Fibroblast of gingiva (primary cell): ENCODE data around the gene DLGAP1.
"Not testable (repeated sequence)": the region's sequence is repeated elsewhere in the genome, so short reads cannot be mapped to it uniquely, and the experiment has no call there.

Source experiments
- DNase-seq: peaks from one replicate; pipeline ENCODE4 v3.0.0-alpha.2; 2011; ENCODE audit warnings: low read depth

DLGAP1 gene

GRCh38 chr18:3583873-3584247, 871.2 kb downstream of the DLGAP1 start:
- no peak for DNase-seq

- not testable (repeated sequence) for DNase-seq
Measured at GRCh38 chr18:3583106-3583872, 871.8 kb downstream of the DLGAP1 start.

GRCh38 chr18:3581890-3582289, 873.2 kb downstream of the DLGAP1 start:
- DNase-seq = no peak

GRCh38 chr18:3580523-3581025, 874.5 kb downstream of the DLGAP1 start:
- DNase-seq = not testable (repeated sequence)

- DNase-seq = peak; percentile 66
Measured at GRCh38 chr18:3579701-3580100, 875.4 kb downstream of the DLGAP1 start.

- no peak for DNase-seq
Measured at GRCh38 chr18:3578621-3579020, 876.5 kb downstream of the DLGAP1 start.

- DNase-seq = no peak
Measured at GRCh38 chr18:3577281-3577855, 877.7 kb downstream of the DLGAP1 start.

GRCh38 chr18:3572761-3573160, 882.3 kb downstream of the DLGAP1 start:
- DNase-seq = no peak

GRCh38 chr18:3566851-3567250, 888.3 kb downstream of the DLGAP1 start:
- DNase-seq = no peak

- DNase-seq = no peak
Measured at GRCh38 chr18:3560755-3561154, 894.4 kb downstream of the DLGAP1 start.

GRCh38 chr18:3554811-3555427, 900.2 kb downstream of the DLGAP1 start:
- no peak for DNase-seq

- DNase-seq = no peak
Measured at GRCh38 chr18:3554091-3554601, 901.0 kb downstream of the DLGAP1 start.

- DNase-seq = no peak
Measured at GRCh38 chr18:3552305-3552704, 902.8 kb downstream of the DLGAP1 start.

- no peak for DNase-seq
Measured at GRCh38 chr18:3547891-3548615, 907.1 kb downstream of the DLGAP1 start.

- DNase-seq = no peak
Measured at GRCh38 chr18:3546106-3546505, 909.0 kb downstream of the DLGAP1 start.

GRCh38 chr18:3544537-3544936, 910.6 kb downstream of the DLGAP1 start:
- DNase-seq = no peak

- DNase-seq = no peak
Measured at GRCh38 chr18:3541549-3542386, 913.3 kb downstream of the DLGAP1 start.

GRCh38 chr18:3540805-3541548, 914.1 kb downstream of the DLGAP1 start:
- no peak for DNase-seq

- DNase-seq = peak; percentile 3
Measured at GRCh38 chr18:3538954-3539617, 916.0 kb downstream of the DLGAP1 start.

GRCh38 chr18:3538456-3538855, 916.7 kb downstream of the DLGAP1 start:
- peak; percentile 89 for DNase-seq
